Stimulated activated CD8-positive, alpha-beta memory T cell treated with anti-CD3 and anti-CD28 coated beads, Interleukin-15, amount 100 ng/mL, for 48 hours (primary cell): Measurements from ENCODE around the gene TMEM132D.

Experiments
- DNase-seq, 2 donors: peaks; one replicate each; pipeline ENCODE4 v3.0.0-alpha.2; 2020; ENCODE audit warnings: low read depth in 2 of 2

The TMEM132D gene

GRCh38 chr12:129184127-129184928 is 719.5 kb downstream of the TMEM132D start:
- no peak for DNase-seq

DNA sequence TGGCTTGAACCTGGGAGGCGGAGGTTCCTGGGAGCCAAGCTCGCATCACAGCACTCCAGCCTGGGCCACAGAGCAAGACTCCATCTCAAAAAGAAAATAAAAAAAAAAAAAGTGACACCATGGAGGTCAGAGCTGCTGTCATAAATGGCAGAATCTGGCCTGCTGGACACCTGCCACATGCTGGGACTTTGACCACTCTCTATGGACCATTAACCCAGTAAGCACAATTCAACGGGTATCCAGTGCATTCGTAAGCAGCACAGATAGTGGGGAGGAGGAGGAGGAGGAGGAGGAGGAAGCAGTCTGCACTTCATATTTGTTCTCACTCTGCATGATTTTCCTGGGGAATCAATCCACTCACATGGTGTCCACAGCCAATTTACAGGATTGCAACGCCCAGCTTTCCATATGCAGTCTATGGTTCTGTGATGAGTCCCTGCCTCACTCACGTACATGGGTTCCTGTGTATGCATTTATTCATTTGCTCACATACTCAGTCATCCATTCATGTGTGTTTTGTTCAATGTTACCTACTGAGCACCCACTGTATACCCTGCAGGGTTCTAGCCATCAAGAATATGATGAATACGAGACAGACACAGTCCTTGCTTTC is 723.8 kb downstream of the TMEM132D start:
- no peak for DNase-seq

DNA sequence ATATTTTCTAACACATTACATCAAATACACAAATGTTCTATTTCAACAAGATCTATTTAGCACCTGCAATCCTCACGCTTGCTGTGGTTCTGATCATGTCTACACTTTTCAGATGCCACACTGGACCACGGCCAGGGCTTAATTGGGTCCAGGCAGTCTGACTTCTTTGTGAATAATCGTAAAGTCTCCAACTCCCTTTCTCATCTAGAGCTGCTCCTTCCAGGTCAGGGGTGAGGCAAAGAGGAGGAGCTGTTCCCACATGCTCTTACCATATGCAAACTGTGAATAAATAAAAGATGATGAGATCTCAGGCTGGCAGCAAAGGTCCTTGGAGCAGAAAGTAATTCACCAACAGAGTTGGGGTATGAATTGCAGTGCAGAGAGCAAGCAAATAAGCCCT is 733.9 kb downstream of the TMEM132D start:
- DNase-seq = no peak

DNA sequence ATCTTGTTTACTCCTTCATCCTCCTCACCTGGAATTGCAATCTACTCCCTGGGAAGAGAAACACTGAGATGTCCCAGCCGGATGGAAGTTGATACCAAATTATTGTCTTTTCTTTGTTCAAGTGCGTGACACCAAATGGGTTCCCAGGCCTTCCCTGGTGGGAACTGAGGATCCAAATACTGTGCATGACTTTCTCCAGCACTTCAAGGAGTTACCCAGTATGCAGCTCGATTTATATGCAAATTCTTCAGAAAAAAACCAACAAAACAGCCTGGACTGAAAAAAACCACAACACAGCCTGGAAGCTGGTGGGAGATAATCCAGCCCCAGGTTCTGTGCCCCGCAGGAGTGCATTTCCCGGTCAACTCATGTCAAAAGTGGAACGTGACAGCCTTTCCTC is 740.0 kb downstream of the TMEM132D start:
- DNase-seq = no peak

DNA sequence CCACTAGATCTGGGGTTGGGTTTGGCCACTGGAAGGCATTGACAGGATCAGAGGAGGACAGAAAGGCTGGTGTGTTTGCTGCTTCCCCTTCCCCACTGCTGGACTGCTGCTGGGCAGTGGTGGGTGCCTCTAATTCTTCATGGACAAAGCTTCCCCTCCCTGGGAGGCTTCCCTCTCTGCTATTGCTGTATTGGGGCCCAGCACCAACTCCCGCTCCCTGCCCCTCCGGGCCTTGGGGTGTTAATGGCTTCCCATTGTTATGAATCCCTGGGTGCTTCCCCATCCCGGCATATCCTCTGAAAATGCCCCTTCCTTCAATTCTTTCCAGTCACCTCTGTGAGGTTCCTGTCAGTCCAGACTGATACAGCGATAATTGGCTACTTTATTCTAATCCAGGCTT is 740.4 kb downstream of the TMEM132D start:
- DNase-seq = no peak

DNA sequence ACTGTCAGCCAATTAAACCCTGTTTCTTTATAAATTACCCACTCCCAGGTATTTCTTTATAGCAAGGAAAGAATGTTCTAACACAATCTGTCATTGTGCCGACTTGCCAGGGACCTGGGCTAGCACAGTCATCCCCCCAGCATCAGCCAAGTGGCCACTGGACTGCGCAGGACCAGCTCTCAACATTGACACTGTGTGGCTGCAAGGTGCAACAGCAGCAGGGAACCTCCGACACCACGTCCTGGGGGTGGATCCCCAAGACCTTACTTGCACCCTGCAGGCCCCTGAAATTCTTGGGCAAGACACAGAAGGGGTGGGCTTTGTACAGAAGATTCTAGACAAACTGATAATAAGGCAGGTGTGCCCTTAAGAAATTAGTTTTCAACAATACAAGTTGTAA is 741.0 kb downstream of the TMEM132D start:
- DNase-seq = no peak

DNA sequence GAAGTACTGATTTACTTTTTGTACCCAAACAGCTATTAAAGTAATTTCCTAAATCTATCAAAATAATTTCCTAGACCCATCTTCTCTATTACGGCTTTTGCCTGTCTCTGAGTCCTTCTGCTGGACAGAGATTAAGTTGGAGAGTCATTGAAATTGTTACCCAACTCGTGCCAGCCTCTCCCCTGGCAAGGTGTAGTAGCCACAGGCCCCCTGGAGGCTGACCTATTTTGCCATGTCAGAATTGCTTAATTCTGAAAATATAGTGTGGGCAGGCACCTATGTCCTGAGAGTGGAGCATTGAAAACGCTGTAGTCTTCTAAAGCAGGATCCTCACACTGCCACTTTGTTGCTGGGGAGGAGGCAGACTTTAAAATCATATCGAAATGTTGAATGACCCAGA is 742.3 kb downstream of the TMEM132D start:
- no peak for DNase-seq

DNA sequence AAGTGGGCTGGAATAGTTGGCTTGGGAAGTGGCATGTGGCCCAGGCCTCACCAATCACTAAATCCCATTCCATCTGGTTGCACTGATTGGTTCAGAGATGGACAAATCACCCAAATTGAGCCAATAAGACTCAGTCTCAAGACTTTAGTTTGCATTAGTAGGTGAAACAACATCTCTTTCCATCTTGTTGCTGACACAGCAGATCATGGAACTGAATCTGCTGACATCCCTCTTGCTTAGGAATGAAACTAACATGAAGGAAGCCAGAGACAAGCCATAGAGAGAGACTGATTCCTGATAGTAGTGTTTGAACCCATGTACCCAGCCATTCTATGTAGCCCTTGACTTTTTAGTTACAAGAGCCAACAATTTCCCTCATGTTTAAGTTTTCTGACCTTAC is 743.5 kb downstream of the TMEM132D start:
- DNase-seq = no peak

DNA sequence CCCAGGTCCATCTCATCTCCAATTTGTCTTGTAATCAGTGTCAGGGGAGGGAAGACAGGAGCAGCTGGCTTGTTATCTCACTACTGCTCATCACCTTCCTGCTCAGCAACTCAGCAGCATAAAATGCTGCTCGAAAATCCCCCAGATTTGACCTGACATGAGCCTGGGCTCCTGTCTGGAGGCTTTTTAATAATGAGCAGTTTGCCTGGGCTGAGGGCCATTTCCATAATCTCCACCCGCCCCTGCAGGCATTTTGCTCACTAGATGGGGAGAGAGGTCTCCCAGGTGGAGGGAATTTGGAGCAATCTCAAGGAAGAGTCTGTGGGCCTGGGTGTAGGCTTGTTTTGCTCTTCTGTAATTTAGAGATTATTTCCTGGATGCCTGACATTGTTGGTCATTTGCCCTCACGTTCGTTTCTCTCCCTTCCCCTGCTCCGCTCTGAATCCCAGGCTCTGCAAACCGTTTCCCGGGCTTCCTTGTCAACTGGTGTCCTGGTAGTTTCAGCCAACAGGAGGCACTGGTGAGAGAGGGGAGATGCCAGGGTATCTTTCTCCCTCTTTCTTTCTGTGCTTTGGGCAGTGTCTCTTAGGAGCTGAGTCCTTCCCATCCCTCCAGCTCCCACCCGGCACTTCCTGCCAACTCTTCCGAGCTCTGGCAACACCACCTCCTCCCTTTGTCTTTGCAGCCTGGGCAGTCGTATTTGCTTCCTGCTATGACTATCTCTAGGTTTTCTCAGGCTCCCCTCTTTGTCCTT is 751.3 kb downstream of the TMEM132D start:
- DNase-seq = no peak

- no peak for DNase-seq
These were observed 753.1 kb downstream of the TMEM132D start for GRCh38 chr12:129150721-129151120.

GRCh38 chr12:129145381-129145780 is 758.4 kb downstream of the TMEM132D start:
- DNase-seq = no peak

DNA sequence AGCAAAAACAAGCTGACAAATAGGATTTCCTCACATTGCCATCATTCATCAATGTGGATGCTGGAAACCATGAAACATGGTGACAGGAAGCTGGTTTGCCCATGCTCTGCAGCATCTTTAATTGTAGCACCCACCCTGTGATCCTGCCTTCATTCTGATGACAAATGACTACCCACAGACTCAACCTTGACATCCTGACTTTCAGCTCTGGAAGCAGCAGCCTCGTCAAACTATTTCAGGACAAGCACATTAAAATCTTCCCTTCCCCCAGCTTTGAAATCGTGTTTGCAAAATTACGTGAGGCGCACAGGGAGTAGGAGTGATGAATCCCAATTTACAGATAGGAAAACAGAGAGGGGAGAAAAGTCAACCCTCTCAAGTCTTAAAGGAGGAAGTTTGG is 765.0 kb downstream of the TMEM132D start:
- DNase-seq = no peak

DNA sequence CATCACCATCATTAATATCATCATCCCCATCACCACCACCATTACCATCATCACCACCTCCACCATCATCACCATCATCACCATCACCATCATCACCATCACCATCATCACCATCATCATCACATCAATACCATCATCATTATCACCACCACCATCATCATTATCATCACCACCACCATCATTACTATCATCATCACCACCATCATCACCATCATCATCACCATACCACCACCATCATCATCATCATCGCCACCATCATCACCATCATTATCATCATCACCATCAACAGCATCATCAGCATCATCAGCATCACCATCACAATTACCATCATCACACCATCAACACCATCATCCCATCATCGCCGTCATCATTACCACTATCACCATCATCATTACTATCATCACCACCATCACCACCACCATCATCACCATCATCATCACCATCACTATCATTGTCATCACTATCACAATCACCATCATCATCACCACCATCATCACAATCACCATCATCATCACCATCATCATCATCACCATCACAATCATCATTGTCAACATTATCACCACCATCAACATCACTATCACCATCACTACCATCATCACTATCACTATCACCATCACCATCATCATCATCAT is 767.0 kb downstream of the TMEM132D start:
- DNase-seq = no peak

DNA sequence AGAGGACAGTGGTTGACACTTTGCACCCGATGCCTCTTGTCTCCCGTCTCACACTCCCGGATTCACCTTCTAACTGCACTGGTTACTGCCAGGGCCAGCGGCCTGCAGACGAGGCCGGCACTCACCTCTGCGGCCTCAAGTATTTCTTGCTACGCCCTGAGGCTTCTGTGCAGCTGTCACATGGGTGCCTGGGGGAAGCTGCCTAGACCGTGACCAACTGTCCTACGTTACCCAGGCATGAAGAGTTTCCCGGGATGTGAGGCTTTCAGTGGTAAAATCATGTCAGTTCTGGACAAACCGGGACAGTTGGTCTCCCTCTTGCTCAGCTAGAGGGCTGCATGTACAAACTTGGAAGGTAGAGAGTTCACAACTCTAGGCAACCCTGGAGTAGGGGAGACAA is 776.1 kb downstream of the TMEM132D start:
- no peak for DNase-seq

DNA sequence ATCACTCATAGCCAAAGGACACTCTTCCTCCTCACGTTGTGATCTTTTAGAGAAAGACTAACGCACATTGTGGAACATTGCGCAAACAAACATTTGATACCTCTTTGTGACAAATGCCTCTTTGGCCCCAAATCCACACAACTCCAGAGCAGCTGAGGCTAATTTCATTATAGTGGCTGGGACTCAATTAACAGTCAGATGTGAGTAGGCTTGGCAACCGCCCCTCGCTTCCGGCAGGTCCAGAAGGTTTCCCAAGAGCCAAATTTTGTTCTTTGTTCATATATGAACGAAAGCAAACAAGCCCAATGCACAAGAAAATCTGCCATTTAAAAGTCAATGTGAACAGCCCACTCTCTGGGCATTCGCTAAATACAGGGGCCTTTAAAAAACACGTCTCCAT is 776.6 kb downstream of the TMEM132D start:
- no peak for DNase-seq

DNA sequence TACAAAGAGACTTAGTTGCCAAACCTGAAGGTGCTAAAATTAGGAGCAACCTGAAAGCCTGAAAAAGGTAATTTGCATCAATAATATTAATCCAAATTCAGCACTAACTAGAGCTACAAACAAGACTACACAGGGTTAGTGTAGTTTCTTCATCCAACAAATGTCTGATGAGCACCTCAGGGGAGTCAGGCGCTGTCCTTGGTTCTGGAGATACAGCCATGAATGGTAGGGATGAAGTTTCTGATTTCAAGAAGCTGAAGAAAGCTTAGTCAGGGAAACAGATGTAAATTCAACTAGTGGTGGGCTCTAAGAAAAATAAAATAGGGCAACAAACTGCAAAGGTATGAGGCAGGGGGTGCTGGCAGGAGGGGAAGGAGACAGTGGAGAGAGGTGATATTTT is 784.3 kb downstream of the TMEM132D start:
- no peak for DNase-seq

GRCh38 chr12:129115558-129115957 is 788.3 kb downstream of the TMEM132D start:
- no peak for DNase-seq

DNA sequence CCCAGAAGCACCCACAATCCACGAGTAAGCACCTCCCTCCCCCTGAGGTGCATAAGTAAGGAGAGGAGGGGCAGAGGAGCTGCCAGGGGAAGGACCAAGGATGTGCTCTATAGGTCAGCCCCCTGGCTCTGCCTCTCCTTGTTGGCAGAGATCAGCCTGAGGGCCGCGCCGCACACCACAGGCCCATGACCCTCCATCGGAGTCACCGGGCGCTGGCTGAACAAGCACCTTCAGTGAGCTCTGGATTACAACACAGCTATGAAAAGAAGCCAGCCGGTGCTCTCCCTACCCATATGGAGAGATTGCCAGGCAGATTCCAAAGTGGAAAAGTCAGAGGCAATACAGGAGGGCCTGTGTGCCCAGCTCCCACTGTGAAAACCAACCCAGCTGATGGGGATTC is 793.2 kb downstream of the TMEM132D start:
- no peak for DNase-seq

GRCh38 chr12:129109174-129110001 is 794.4 kb downstream of the TMEM132D start:
- DNase-seq = no peak

DNA sequence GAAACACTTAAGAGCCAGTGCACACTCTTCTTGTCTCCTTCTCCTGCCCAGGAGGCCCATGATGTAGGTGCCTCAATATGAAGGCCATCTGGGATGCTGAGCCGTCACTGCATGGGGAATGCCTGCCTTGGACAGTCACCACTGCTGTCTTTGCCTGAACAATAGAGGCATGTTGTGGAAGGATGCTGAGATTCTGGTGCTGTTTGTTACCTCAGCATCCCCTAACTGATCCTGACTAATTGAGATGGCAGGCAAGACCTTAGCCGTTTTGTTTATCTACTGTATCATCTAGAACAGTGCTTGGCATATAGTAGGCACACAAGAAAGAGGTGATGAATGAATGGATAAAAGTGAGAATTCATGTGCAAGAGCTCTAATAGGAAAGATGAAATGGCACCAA is 797.1 kb downstream of the TMEM132D start:
- no peak for DNase-seq

DNA sequence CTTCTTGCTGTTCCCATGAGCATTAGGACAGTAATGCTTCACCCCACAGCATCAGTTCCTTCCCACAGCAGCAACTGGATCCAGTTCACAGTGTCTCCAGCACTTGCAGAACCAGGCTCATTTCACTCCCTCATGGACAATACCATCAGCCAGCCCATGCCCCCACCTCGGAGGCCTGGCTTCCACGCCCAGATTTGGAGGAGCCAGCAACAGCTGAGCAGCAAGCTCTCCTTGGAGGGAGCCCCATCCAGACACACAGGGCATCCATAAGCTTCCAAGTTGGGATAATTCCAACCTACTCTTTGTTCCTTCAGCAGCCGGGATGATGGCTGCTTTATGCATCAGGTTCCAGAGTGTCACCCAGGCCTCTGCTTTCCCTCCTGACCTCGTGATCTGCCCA is 800.6 kb downstream of the TMEM132D start:
- no peak for DNase-seq

DNA sequence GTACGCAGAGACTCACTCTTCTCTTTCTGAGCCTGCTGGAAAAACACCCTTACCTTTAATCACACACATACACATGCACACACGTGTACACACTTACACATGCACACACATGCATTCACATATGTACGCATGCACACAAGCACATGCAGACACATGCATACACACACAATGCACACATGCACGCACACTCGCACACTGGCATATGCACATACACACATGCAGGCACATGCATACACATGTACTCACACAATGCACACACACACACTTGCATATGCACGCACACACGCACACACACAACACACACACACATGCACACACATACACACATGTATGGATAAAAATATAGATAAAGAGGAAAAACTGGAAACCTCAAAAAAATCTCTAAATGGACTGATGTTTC is 801.6 kb downstream of the TMEM132D start:
- no peak for DNase-seq
